ENCODE data around the gene ATAT1. TPM values are rescaled to one million over a fixed set of nuclear protein-coding genes. Genes with fewer than 3 reads are reported as not detected.

Gene ATAT1
- total RNA-seq, 1 donor: 4.7 TPM

GRCh38 chr6:30676660-30677285 lies 50.1 kb downstream of the ATAT1 start:
- Histone ChIP-seq H3K4me2 (ENCODE audit: insufficient read depth, low read length) (no peak overlapping the region), H3K9me3 (ENCODE audit: low read depth, low read length) (no peaks in the 10 kb centered on the region), H3K27me3 (ENCODE audit: insufficient read depth, low read length) (no peaks in the 10 kb centered on the region), H3K36me3 (ENCODE audit: insufficient read depth, low read length) (peaks cover 55% of the 10 kb centered on the region), H3K4me3 (ENCODE audit: insufficient read depth, low read length) (no peak overlapping the region), H3K79me2 (ENCODE audit: insufficient read depth, low read length) (peaks cover 59% of the 10 kb centered on the region), H2AFZ (ENCODE audit: low read length) (no peak overlapping the region), H3K27ac (ENCODE audit: low read depth, low read length) (no peak overlapping the region), H4K20me1 (ENCODE audit: insufficient read depth, low read length) (peaks cover 46% of the 10 kb centered on the region), H3K4me1 (ENCODE audit: insufficient read depth, low read length) (peaks cover 29% of the 10 kb centered on the region)
- TF ChIP-seq CTCF (IDR thresholded peaks at IDR 0.05; ENCODE audit: extremely low read depth, low read depth, low read length): no peak
- peak; percentile 60 for DNase-seq (ENCODE audit: insufficient read length, low spot score, missing footprints)

- no peaks in the 10 kb centered on the region for H3K27me3 ChIP-seq (ENCODE audit: insufficient read depth, low read length)
- H3K4me1 ChIP-seq (ENCODE audit: insufficient read depth, low read length): peaks cover 40% of the 10 kb centered on the region
- H3K27ac ChIP-seq (ENCODE audit: low read depth, low read length): peak overlapping the region; percentile 45
- TF ChIP-seq CTCF (IDR thresholded peaks at IDR 0.05; ENCODE audit: extremely low read depth, low read depth, low read length): peak; percentile 85
- DNase-seq (ENCODE audit: insufficient read length, low spot score, missing footprints): peak; percentile 95
- H4K20me1 ChIP-seq (ENCODE audit: insufficient read depth, low read length): peaks cover 62% of the 10 kb centered on the region
- peaks cover 68% of the 10 kb centered on the region for H3K36me3 ChIP-seq (ENCODE audit: insufficient read depth, low read length)
- H3K4me3 ChIP-seq (ENCODE audit: insufficient read depth, low read length): peak overlapping the region; percentile 48
- H3K9me3 ChIP-seq (ENCODE audit: low read depth, low read length): no peaks in the 10 kb centered on the region
- H3K4me2 ChIP-seq (ENCODE audit: insufficient read depth, low read length): peak overlapping the region; percentile 96
- no peak overlapping the region for H2AFZ ChIP-seq (ENCODE audit: low read length)
- H3K79me2 ChIP-seq (ENCODE audit: insufficient read depth, low read length): peaks cover 72% of the 10 kb centered on the region
These were observed 52.5 kb downstream of the ATAT1 start for GRCh38 chr6:30678964-30679726.

- peaks cover 71% of the 10 kb centered on the region for H3K36me3 ChIP-seq (ENCODE audit: insufficient read depth, low read length)
- H4K20me1 ChIP-seq (ENCODE audit: insufficient read depth, low read length): peaks cover 68% of the 10 kb centered on the region
- peak overlapping the region; percentile 48 for H3K4me3 ChIP-seq (ENCODE audit: insufficient read depth, low read length)
- H3K9me3 ChIP-seq (ENCODE audit: low read depth, low read length): no peaks in the 10 kb centered on the region
- no peaks in the 10 kb centered on the region for H3K27me3 ChIP-seq (ENCODE audit: insufficient read depth, low read length)
- peaks cover 43% of the 10 kb centered on the region for H3K4me1 ChIP-seq (ENCODE audit: insufficient read depth, low read length)
- peak overlapping the region; percentile 45 for H3K27ac ChIP-seq (ENCODE audit: low read depth, low read length)
- no peak overlapping the region for H2AFZ ChIP-seq (ENCODE audit: low read length)
- TF ChIP-seq CTCF (IDR thresholded peaks at IDR 0.05; ENCODE audit: extremely low read depth, low read depth, low read length): no peak
- peak; percentile 65 for DNase-seq (ENCODE audit: insufficient read length, low spot score, missing footprints)
- peak overlapping the region; percentile 96 for H3K4me2 ChIP-seq (ENCODE audit: insufficient read depth, low read length)
- H3K79me2 ChIP-seq (ENCODE audit: insufficient read depth, low read length): peaks cover 80% of the 10 kb centered on the region
These were observed 53.3 kb downstream of the ATAT1 start for GRCh38 chr6:30679765-30680535.
